ENCODE results near the gene GPR160. TPM values are rescaled to one million over a fixed set of nuclear protein-coding genes. Genes with fewer than 3 reads are reported as not detected.
A peak's percentile ranks its signal among the peaks of the same experiment; 100 is the strongest.

Gene GPR160
- total RNA-seq, 1 experiment from 2014 or later: 15.7 TPM

- Histone ChIP-seq H3K4me3 (ENCODE audit: low read length) (no peak overlapping the region), H3K4me1 (ENCODE audit: insufficient read depth, low read length) (no peaks in the 10 kb centered on the region; the same call in 1 of the 2 replicates), H4K20me1 (ENCODE audit: low read length) (no peaks in the 10 kb centered on the region), H3K36me3 (ENCODE audit: low read depth, low read length) (no peaks in the 10 kb centered on the region), H3K79me2 (ENCODE audit: low read length) (no peaks in the 10 kb centered on the region), H3K4me2 (ENCODE audit: low read length) (no peak overlapping the region), H3K9ac (ENCODE audit: low read length) (no peak overlapping the region), H3K27me3 (ENCODE audit: low read length) (no peaks in the 10 kb centered on the region), H3K9me3 (ENCODE audit: low read length) (no peaks in the 10 kb centered on the region), H2AFZ (ENCODE audit: low read length) (no peak overlapping the region), H3K27ac (ENCODE audit: low read length) (no peak overlapping the region), H3F3A (ENCODE audit: low read length, unreplicated experiment) (no peaks in the 10 kb centered on the region), H3K9me2 (replicated peaks; ENCODE audit: low read length) (no peaks in the 10 kb centered on the region)
- BruUV-seq (replicated peaks): no TSS peak
- no peak for TF ChIP-seq EZH2 (IDR thresholded peaks at IDR 0.05; ENCODE audit: low read length, unreplicated experiment)
- ATAC-seq (no peak), DNase-seq (no peak)
- ChIA-PET POLR2A (ENCODE audit: unreplicated experiment) (no interaction called here), CTCF (no interaction called here)
- intact Hi-C loops (cut with micrococcal nuclease): no loop called here
Observed at GRCh38 chr3:170075441-170076091, 37.8 kb downstream of the GPR160 start.

DNA sequence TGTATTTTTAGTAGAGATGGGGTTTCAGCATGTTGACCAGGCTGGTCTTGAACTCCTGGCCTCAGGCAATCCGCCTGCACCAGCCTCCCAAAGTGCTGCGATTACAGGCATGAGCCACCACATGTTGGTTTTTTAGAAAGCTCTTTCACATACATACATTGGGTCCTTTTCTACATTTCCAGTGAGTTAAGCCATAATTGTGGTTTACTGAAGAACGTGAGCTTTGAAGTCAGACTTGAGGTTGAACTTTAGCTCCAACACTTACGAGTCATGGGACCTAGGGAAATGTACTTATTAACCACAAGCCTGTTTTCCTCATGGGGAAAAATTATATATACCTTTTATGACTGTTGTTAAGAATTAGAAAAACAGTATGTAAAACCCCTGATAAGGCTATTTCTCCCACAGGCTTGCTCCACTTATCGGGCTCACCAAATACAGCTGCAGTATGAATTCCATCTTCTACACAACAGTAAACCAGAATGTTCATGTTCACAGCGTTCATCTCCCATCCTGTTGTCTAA lies 39.0 kb downstream of the GPR160 start:
- Histone ChIP-seq H3K9me3 (ENCODE audit: low read length) (no peaks in the 10 kb centered on the region), H3F3A (ENCODE audit: low read length, unreplicated experiment) (no peaks in the 10 kb centered on the region), H3K4me2 (ENCODE audit: low read length) (no peak overlapping the region), H3K27ac (ENCODE audit: low read length) (no peak overlapping the region), H3K9ac (ENCODE audit: low read length) (no peak overlapping the region), H3K4me3 (ENCODE audit: low read length) (no peak overlapping the region), H3K4me1 (ENCODE audit: insufficient read depth, low read length) (no peaks in the 10 kb centered on the region; the same call in 1 of the 2 replicates), H3K9me2 (replicated peaks; ENCODE audit: low read length) (no peaks in the 10 kb centered on the region), H3K27me3 (ENCODE audit: low read length) (no peaks in the 10 kb centered on the region), H2AFZ (ENCODE audit: low read length) (no peak overlapping the region), H4K20me1 (ENCODE audit: low read length) (no peaks in the 10 kb centered on the region), H3K79me2 (ENCODE audit: low read length) (no peaks in the 10 kb centered on the region), H3K36me3 (ENCODE audit: low read depth, low read length) (no peaks in the 10 kb centered on the region)
- intact Hi-C loops (cut with micrococcal nuclease): no loop called here
- peak; percentile 33; the same call in 1 of the 2 replicates for ATAC-seq
- CTCF ChIA-PET: no interaction called here
- TF ChIP-seq EZH2phosphoT487 (IDR thresholded peaks at IDR 0.05; ENCODE audit: borderline replicate concordance, low read length) (no peak), EZH2 (IDR thresholded peaks at IDR 0.05; ENCODE audit: low read length, unreplicated experiment) (no peak)
- TF ChIP-seq, protein P1, sequence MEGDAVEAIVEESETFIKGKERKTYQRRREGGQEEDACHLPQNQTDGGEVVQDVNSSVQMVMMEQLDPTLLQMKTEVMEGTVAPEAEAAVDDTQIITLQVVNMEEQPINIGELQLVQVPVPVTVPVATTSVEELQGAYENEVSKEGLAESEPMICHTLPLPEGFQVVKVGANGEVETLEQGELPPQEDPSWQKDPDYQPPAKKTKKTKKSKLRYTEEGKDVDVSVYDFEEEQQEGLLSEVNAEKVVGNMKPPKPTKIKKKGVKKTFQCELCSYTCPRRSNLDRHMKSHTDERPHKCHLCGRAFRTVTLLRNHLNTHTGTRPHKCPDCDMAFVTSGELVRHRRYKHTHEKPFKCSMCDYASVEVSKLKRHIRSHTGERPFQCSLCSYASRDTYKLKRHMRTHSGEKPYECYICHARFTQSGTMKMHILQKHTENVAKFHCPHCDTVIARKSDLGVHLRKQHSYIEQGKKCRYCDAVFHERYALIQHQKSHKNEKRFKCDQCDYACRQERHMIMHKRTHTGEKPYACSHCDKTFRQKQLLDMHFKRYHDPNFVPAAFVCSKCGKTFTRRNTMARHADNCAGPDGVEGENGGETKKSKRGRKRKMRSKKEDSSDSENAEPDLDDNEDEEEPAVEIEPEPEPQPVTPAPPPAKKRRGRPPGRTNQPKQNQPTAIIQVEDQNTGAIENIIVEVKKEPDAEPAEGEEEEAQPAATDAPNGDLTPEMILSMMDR (conservative IDR thresholded peaks at IDR 0.05; ENCODE audit: low read depth, low read length): no peak
- POLR2A ChIA-PET (ENCODE audit: unreplicated experiment): no interaction called here
- BruUV-seq (replicated peaks): no TSS peak
- peak; percentile 49 for DNase-seq

- Histone ChIP-seq H3K27me3 (ENCODE audit: low read length) (no peaks in the 10 kb centered on the region), H3K27ac (ENCODE audit: low read length) (no peak overlapping the region), H3K4me3 (ENCODE audit: low read length) (no peak overlapping the region), H2AFZ (ENCODE audit: low read length) (no peak overlapping the region), H3K36me3 (ENCODE audit: low read depth, low read length) (no peaks in the 10 kb centered on the region), H3K9me3 (ENCODE audit: low read length) (no peaks in the 10 kb centered on the region), H3K79me2 (ENCODE audit: low read length) (no peaks in the 10 kb centered on the region), H3K4me1 (ENCODE audit: insufficient read depth, low read length) (no peaks in the 10 kb centered on the region; the same call in 1 of the 2 replicates), H3K9ac (ENCODE audit: low read length) (no peak overlapping the region), H4K20me1 (ENCODE audit: low read length) (no peaks in the 10 kb centered on the region), H3K9me2 (replicated peaks; ENCODE audit: low read length) (no peaks in the 10 kb centered on the region), H3F3A (ENCODE audit: low read length, unreplicated experiment) (no peaks in the 10 kb centered on the region), H3K4me2 (ENCODE audit: low read length) (no peak overlapping the region)
- intact Hi-C loops (cut with micrococcal nuclease): no loop called here
- CTCF ChIA-PET: no interaction called here
- ATAC-seq (no peak), DNase-seq (no peak)
- POLR2A ChIA-PET (ENCODE audit: unreplicated experiment): interaction anchor here (0.6 kb wide), 1 partner anchor 18 kb away, joined by 6 read pairs; no protein-coding TSS in a partner anchor
- no TSS peak for BruUV-seq (replicated peaks)
- TF ChIP-seq EZH2phosphoT487 (IDR thresholded peaks at IDR 0.05; ENCODE audit: borderline replicate concordance, low read length) (no peak), EZH2 (IDR thresholded peaks at IDR 0.05; ENCODE audit: low read length, unreplicated experiment) (no peak)
- TF ChIP-seq, protein P1 (conservative IDR thresholded peaks at IDR 0.05; ENCODE audit: low read depth, low read length): no peak
Observed at GRCh38 chr3:170077361-170077760, 39.6 kb downstream of the GPR160 start.

Data from PC-3 (cell line).